Limb (tissue), 2 donors: ENCODE measurements around the gene ID4.

Source experiments
- DNase-seq, 2 donors: peaks; one replicate each; pipeline ENCODE4 v3.0.0-alpha.2; 2016; ENCODE audit errors: extremely low spot score in 2 of 2

Gene ID4

DNA sequence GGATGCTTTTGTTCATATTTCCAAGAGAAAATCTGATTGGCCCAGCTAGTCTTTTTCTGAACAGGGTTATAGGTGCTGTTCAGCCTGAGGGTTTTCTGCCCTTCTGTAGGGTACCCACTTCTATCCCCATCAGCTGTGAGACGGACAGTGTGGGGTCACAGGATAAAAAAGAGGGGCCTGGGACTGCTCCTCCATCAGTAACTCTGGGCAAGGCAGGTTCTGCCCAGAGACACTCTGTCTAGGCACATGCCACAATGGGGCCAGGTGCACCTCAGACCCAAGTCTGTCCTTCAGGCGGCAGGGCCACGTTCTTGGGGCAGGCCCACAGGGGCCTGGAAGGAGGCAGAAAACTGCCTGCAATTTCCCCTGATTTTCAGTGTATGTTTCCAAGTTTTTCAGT is 20.0 kb downstream of the ID4 start:
- no peak for DNase-seq

DNA sequence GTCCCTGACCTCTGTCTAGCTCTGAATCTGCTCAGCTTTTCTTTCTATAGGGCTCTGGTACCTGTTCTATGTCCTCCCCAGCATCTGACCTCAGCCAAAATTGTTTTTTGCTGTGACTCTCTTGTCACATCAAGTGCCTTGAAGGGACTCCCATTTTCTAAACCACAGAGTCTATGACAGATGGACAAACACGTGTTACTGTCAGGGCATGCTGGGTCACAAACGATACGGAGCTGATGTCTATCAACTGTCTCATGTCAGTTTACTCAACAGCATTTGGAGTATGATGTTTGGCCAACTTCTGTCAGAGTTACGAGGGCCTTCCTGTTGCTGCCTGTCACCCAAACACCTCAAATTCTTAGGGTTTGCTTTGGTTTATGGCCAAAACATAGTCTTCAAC is 20.5 kb downstream of the ID4 start:
- no peak for DNase-seq

DNA sequence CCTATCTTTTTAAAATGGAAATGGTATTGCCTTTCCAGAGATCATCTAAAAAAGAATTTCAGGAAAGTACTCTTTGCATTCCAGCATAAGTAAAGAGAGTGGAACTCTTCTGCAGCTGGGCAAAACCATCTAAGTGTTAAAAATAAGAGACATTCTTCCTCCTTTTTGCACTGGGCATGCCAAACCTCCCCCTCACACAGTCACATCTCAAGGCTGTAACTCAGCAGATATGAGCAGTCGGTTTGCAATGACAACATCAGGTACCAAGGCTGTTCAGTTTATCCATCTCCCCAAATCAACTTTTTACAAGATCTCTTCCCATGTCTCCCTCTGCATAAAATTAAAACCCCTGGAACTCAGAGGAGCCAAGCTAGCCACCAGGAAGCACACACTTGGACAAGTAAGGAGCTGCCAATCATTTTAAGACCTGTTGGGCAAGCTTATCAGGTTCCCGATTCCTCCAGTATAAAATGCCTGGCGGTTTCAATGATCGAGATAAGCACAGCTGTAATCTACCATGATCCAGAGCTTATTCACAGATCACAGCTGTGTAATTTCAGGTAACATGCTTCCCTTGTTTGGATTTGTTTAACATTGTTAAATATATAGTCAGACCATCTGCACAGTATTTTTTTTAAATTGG is 23.2 kb downstream of the ID4 start:
- DNase-seq = no peak

DNA sequence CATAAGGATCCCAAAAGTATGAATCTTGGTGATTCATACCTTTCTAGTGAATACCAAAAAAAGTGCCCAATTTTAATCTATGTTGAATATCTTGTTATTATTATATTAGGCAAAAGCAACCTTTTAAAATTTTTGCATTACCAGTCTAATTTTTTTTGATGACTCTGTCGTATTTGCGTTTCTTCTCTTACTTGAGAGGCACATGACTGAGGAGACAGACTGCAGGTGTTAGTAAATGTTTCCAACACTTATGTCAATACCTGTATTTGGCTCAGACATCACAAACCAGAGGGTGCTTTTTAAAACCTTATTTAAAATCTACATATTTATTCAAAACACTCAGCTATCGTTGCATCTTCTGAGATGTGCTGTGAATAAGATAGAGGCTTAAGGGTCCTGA is 27.1 kb downstream of the ID4 start:
- DNase-seq = no peak

DNA sequence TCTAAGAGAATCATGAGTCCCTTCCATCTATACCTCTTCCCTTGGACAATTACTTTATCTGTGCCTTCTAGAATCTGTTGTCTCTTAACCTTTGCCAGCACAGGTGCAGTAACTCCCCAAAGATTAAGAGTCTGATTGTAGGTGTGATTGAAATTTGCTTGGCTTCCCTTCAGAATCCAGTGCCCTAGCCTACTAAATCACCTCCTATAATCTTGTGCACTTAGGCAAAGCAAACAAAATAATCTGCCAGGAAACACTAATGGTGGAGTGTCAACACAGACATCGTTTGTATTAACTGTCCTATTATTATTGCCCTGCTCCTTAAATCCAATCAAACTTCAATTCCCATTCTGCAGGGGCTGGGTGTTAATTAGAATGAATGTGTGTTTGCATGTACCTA is 28.0 kb downstream of the ID4 start:
- DNase-seq = no peak

DNA sequence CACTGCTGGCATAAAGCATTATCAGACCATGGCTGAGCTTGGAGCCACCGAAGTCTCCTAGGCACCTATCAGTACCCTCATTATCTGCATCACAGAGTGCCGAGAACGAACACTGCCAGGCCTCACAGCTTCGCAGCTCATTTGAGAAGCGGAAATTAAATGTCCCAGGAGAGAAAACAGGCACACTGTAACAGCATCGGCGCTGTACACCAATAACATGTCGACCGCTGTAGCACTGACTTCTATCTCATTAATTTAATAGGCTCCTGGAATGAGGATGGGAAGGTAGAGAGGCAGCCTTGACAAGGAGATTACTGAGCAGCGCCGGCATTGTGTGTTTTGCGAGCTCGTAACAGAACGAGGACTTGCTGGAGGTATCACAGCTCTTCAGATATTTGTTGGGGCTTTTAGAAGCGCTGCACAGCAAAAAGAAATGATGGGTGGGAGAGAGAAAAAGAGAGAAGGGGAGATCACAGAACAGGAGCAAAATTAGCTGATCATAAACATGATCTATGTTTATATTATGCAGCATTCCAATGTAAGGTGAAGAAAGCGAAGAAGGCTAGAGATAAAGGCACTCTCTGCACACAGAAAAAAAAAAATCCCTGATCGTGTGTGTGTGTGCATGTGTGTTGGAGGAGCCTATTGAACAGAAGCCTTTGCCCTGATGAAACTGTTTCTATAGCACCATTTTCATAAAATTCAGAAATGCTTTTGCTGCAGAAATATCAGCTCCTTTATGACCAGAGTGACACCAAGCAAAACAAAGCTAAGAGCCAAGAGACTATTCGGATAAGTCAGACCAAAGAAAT is 29.2 kb downstream of the ID4 start:
- peak in 1 of 2 donors; percentile 47 for DNase-seq

DNA sequence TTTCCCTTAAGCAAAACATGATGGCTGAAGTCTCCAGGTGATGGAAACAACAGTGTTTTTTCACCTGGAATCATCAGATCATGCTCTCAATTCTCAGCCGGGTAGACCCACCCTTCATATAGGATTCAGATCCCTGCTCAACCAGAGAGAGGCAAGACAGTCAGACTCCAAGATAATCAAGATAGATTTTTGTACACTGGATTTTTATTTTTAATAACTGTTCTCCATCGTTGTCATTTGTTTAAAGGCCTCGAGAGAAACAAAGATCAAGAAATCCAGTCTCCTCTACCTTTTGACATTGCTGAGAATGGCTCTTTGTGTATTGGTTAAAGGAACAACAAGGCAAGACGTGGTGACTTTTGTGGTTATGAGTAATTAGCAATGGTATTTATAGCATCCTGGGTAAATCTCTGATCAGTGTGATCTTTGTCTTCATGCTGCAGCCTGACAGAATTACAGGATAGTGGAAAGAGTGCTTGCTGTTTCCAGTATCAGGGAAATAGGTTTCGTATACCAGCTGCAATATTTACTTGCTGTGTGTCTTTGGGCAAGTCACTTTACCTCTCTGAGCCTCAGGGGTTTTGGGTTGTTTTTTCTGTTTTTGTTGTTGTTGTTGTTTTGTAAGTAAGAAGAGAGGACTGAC is 29.9 kb downstream of the ID4 start:
- no peak for DNase-seq

DNA sequence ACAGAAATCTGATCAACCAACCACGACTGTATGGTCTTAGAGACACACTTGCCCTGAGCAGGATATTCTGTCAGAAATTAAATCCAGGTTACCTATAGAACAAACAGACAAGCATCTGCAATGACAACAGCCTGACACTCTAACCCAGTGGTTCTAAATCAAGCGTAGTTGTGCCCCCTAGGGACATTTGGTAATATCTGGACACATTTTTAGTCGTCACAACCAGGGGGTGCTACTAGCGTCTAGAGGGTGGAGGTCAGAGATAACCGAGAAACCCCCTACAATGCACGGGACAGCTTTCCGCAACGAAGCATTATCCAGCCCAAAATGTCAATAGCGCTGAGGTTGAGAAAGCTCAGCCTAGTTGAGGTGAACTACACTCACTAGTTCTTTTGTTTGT is 32.3 kb downstream of the ID4 start:
- DNase-seq = no peak

DNA sequence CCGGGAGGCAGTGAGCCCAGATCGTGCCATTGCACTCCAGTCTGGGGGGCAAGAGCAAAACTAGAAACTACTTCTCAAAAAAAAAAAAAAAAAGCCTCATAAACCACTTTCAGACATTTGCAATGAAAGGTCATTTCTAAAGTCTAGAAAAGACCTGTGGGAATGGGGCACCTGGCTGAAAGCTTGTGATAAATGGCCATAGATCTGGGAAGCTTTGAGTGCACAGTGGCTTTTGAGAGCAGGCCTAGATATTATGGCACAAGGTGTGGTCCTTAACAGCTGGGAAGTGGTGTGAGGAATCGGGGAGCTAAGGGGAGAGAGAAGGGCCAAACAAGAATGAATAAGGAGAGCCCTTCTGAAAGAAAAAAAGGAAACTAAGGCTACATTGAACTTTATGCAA is 33.2 kb downstream of the ID4 start:
- DNase-seq = no peak

DNA sequence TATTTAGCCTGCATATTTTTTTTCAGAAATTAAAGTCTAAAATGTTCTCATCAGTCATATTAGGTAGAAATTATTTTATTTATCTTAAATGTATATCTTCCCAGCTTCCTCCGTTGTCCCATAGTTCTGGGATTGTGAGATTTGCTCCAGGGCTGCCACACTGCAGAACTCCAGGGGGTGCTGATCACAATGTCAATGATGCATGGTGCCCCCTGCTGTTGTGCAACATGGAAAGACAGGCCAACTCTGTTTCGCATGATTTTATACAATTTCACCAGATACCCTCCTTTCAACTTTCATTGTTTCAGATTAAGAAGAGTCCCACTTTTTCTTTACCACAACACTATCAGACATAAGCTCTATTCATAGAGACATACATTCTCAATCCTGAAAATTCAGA is 35.9 kb downstream of the ID4 start:
- no peak for DNase-seq

DNA sequence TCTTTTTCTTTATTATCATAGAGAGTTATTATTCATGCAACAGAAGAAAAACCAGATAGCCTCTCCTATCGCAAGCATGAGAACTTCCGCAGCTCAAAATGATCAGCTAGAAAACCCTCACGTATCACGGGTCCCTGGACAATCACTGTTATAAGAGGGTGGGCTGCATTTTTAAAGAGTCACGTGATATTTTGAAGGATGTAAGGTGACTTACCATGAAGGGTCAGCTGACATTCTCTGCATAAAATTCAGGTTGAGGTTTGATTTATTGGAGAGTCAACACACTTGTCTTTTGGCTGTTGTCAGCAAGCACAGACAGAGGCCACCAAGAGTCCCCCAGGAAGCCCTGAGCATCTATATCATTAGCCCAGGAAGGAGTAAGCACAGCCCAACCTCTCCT is 39.5 kb downstream of the ID4 start:
- DNase-seq = no peak

DNA sequence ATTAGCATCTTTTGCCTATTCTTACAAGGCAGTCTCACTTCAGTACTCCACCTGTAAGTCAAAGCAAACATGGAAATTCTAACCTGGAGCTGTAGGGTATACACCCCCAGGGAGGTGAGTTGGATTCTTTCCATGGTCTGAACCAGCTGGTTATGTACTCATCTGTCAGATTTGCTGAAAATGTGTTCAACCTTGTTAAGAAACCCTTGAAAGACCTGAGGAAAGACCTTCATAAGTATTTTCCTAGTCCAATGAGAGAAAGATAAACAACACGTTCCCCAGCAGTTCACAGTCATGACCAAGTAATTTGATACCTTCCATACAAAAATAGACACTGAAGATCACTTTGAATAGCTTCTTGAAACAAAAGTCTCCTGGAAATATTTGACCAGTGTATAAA is 42.5 kb downstream of the ID4 start:
- no peak for DNase-seq

DNA sequence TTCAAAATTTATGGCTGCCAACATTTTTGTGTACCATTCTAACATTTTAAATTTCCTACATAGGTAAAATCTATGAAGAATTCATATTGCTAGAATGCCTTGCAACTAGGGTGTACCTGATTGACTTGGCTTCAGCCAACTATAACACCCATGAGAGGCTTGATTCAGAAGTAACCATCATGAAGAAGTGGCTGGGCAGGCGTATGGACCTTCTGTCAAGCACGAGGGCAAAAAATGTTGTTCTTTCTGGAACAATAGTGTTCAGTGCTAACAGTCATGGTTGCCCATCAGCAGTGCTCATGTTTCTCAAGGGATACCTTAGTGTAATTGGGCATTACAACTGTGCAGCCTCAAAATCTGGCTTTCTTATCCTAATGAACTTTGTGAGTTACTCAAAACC is 42.9 kb downstream of the ID4 start:
- DNase-seq = no peak

DNA sequence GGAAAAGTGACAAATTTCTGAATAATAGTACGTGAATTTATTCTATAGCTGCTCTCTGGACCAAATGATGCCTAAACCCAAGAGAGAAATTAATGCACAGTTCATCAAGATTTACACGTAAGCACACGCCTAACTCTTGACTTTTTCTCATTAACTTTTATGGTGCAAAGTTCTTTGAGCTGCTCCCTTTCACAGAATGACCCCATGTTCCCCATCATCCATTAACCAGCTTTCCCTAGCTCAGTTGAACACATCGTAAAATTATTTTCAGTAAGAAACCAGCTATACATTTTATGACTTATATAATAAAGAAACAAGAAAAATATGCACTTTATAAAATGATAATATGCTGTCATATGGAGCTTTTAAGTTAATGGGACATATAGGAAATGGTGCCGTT is 54.3 kb downstream of the ID4 start:
- no peak for DNase-seq
